Activated CD4-positive, alpha-beta T cell treated with anti-CD3 and anti-CD28 coated beads for 36 hours (primary cell): Measurements from ENCODE around the gene RETSAT. TPM values are rescaled to one million over a fixed set of nuclear protein-coding genes. Genes with fewer than 3 reads are reported as not detected.

ENCODE experiments used
- ATAC-seq: fragments of 200-7000 bp; cut with Tn5 transposase; one replicate; pipeline ENCODE4 v1.10.0; 2021; ENCODE audit warnings: mild to moderate bottlenecking, moderate library complexity
- CTCF ChIA-PET: fragments of 350-600 bp; sonication (Branson Sonifier 250); formaldehyde crosslinking; loops from one replicate; lab custom pipeline; 2021; ENCODE audit warnings: antibody characterized with exemption; lab: Charles Lee
- POLR2A ChIA-PET: fragments of 350-600 bp; sonication (Branson Sonifier 250); formaldehyde crosslinking; loops from one replicate; lab custom pipeline; 2021; ENCODE audit warnings: antibody characterized with exemption, inconsistent platforms; lab: Charles Lee
- DNase-seq: peaks from one replicate; pipeline ENCODE4 v3.0.0-alpha.2; 2020
- H3K27ac Mint-ChIP-seq: one replicate; pipeline ENCODE4 v1.8.0; 2021; ENCODE audit warnings: mixed read lengths
- H3K27me3 Mint-ChIP-seq: one replicate; pipeline ENCODE4 v1.8.0; 2021; ENCODE audit warnings: mixed read lengths
- H3K36me3 Mint-ChIP-seq: one replicate; pipeline ENCODE4 v1.8.0; 2021; ENCODE audit warnings: low read depth, mixed read lengths
- H3K4me1 Mint-ChIP-seq: one replicate; pipeline ENCODE4 v1.8.0; 2021; ENCODE audit warnings: mixed read lengths
- H3K4me3 Mint-ChIP-seq: one replicate; pipeline ENCODE4 v1.8.0; 2021; ENCODE audit warnings: mild to moderate bottlenecking, moderate library complexity, mixed read lengths
- H3K9me3 Mint-ChIP-seq: one replicate; pipeline ENCODE4 v1.8.0; 2021; ENCODE audit warnings: low read depth, mixed read lengths
- intact Hi-C, 2 experiments: fragments of 100-400 bp; cut with DNase I in 1 of 2; cut with micrococcal nuclease in 1 of 2; formaldehyde crosslinking; loops; one replicate each; pipeline versions ENCODE4 v1.14.2 to v1.15.1; 2022 to 2024; cut with DNase I, micrococcal nuclease
- total RNA-seq, 2 experiments: library from RNA; stranded (reverse); gene quantifications; one replicate each; pipeline ENCODE4 v1.2.3, GENCODE V29; 2021

The RETSAT gene
- total RNA-seq, 2 experiments from 2014 or later: 18.1 to 18.7 TPM

DNA sequence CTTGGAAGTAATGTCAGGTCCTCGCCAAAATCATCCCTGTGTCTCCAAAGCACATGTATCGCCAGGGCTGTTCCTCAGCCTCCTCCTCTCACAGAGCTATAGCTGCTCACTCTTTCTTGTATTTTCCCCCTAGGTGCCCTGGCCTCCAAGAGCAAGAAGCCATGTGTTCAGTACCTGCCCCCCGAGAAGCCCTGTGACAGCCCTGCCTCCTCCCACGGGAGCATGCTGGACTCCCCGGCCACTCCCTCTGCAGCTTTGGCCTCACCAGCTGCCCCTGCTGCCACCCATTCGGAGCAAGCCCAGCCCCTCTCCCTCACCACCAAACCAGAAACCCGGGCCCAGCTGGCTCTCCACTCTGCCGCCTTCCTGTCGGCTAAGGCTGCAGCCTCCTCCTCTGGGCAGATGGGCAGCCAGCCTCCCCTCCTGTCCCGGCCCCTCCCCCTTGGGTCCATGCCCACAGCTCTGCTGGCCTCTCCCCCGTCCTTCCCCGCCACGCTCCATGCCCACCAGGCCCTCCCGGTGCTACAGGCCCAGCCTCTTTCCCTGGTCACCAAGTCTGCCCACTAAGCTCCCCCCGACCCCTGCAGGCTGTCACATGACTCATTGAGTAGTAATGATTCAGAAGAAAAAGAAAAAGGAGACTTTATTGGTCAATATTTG lies 45.3 kb downstream of the RETSAT start:
- Mint-ChIP-seq H3K36me3 (peaks cover 7% of the 10 kb centered on the region), H3K27me3 (no peaks in the 10 kb centered on the region), H3K27ac (peak overlapping the region; percentile 64), H3K4me3 (peak overlapping the region; percentile 47), H3K4me1 (peaks cover 35% of the 10 kb centered on the region), H3K9me3 (no peaks in the 10 kb centered on the region)
- ChIA-PET CTCF (interaction anchor here (0.6 to 2.8 kb wide), 5 partner anchors 9 to 240 kb away, joined by 3 to 40 read pairs (median 4); no protein-coding TSS in a partner anchor), POLR2A (no interaction called here)
- DNase-seq: peak; percentile 28
- intact Hi-C loops: no loop called here
- peak; percentile 25 for ATAC-seq

- intact Hi-C loops: no loop called here
- ATAC-seq (no peak), DNase-seq (no peak)
- ChIA-PET CTCF (interaction anchor here (2.8 kb wide), 1 partner anchor 9 kb away, joined by 40 read pairs; no protein-coding TSS in a partner anchor), POLR2A (no interaction called here)
- Mint-ChIP-seq H3K4me3 (no peak overlapping the region), H3K4me1 (peaks cover 35% of the 10 kb centered on the region), H3K27ac (no peak overlapping the region), H3K36me3 (peaks cover 3% of the 10 kb centered on the region), H3K27me3 (no peaks in the 10 kb centered on the region), H3K9me3 (no peaks in the 10 kb centered on the region)
Observed at GRCh38 chr2:85308201-85308600, 46.1 kb downstream of the RETSAT start.

- Mint-ChIP-seq H3K27ac (peak overlapping the region; percentile 73), H3K9me3 (no peaks in the 10 kb centered on the region), H3K36me3 (peaks cover 3% of the 10 kb centered on the region), H3K27me3 (no peaks in the 10 kb centered on the region), H3K4me3 (peak overlapping the region; percentile 28), H3K4me1 (peaks cover 35% of the 10 kb centered on the region)
- CTCF ChIA-PET: no interaction called here
- POLR2A ChIA-PET: interaction anchor here (1.1 kb wide), 1 partner anchor 20 kb away, joined by 3 read pairs; the partner anchor contains the start of gene TGOLN2
- intact Hi-C loops: no loop called here
- ATAC-seq: no peak
- DNase-seq: no peak
Observed at GRCh38 chr2:85307527-85307897, 46.8 kb downstream of the RETSAT start.

GRCh38 chr2:85303780-85304531 lies 50.4 kb downstream of the RETSAT start:
- intact Hi-C loops: no loop called here
- CTCF ChIA-PET: interaction anchor here (0.5 to 0.9 kb wide), 4 partner anchors 10 to 294 kb away, joined by 3 to 4 read pairs (median 3); no protein-coding TSS in a partner anchor
- DNase-seq: no peak
- no peak overlapping the region for H3K4me3 Mint-ChIP-seq
- no peak overlapping the region for H3K27ac Mint-ChIP-seq
- no peak for ATAC-seq
- POLR2A ChIA-PET: no interaction called here
- H3K36me3 Mint-ChIP-seq: no peaks in the 10 kb centered on the region
- peaks cover 18% of the 10 kb centered on the region for H3K4me1 Mint-ChIP-seq
- no peaks in the 10 kb centered on the region for H3K27me3 Mint-ChIP-seq
- no peaks in the 10 kb centered on the region for H3K9me3 Mint-ChIP-seq

DNA sequence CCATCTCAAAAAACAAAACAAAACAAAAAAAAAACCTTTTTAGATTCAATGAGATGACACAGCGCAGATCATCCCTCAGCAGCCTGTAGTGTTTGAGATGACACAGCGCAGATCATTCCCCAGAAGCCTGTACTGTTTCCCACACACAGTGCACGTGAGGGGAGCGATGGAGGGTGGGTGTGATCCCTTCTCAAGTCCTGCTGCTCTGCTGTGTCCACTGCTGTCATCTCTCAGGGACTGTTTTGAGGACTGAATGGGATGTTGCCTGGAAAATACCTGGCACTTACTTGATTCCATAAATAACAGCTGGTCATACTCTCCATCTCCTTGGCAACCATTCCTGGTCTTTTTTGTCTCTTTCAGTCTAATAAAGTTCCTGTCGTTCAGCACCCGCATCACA lies 52.2 kb downstream of the RETSAT start:
- H3K27me3 Mint-ChIP-seq: no peaks in the 10 kb centered on the region
- no peak overlapping the region for H3K4me3 Mint-ChIP-seq
- H3K4me1 Mint-ChIP-seq: peaks cover 11% of the 10 kb centered on the region
- DNase-seq (no peak), ATAC-seq (no peak)
- no peak overlapping the region for H3K27ac Mint-ChIP-seq
- H3K36me3 Mint-ChIP-seq: no peaks in the 10 kb centered on the region
- H3K9me3 Mint-ChIP-seq: no peaks in the 10 kb centered on the region
- POLR2A ChIA-PET: no interaction called here
- intact Hi-C loops: no loop called here
- CTCF ChIA-PET: interaction anchor here (0.6 to 9.4 kb wide), 3 partner anchors 10 to 35 kb away, joined by 3 to 94 read pairs (median 34); no protein-coding TSS in a partner anchor

Other genes starting within 250 kb of the RETSAT start
- gene TCF7L1, start 221.1 kb downstream of the RETSAT start, total RNA-seq: under 1 TPM in 1 of 2 experiments, not detected in 1; 0.07 TPM
- gene TGOLN2, start 26.5 kb downstream of the RETSAT start, total RNA-seq: 10 to 100 TPM; 84.0 to 90.4 TPM
- 10 to 100 TPM; 11.2 to 12.9 TPM for gene ELMOD3, start 241 bp upstream of the RETSAT start, total RNA-seq
- 10 to 100 TPM; 28.3 to 45.6 TPM for gene CAPG, start 55.8 kb upstream of the RETSAT start, total RNA-seq
- 1 to 10 TPM; 1.7 to 2.2 TPM for gene SH2D6, start 64.2 kb upstream of the RETSAT start, total RNA-seq
- gene MAT2A, start 184.6 kb upstream of the RETSAT start, total RNA-seq: 100 to 1,000 TPM; 226 to 259 TPM
- gene GGCX, start 207.0 kb upstream of the RETSAT start, total RNA-seq: 10 to 100 TPM; 20.1 to 22.2 TPM
- 100 to 1,000 TPM in 1 of 2 experiments, 10 to 100 TPM in 1; 98.3 to 106 TPM for gene VAMP8, start 223.1 kb upstream of the RETSAT start, total RNA-seq
- 10 to 100 TPM; 21.4 to 26.7 TPM for gene VAMP5, start 229.9 kb upstream of the RETSAT start, total RNA-seq
- gene RNF181, start 241.2 kb upstream of the RETSAT start, total RNA-seq: 100 to 1,000 TPM; 113 to 140 TPM
- 1 to 10 TPM; 1.3 to 2.5 TPM for gene TMEM150A, start 248.2 kb upstream of the RETSAT start, total RNA-seq